Right atrium auricular region (tissue), 2 donors: ENCODE results near the gene LMAN2L. TPM values are rescaled to one million over a fixed set of nuclear protein-coding genes. Genes with fewer than 3 reads are reported as not detected.

Source experiments
- DNase-seq: peaks from one replicate; pipeline ENCODE4 v3.0.0-alpha.2; 2019; ENCODE audit warnings: low spot score
- H3K27ac ChIP-seq, 2 donors: fragments of 200-600 bp; sonication (generic); 1 replicate in 1 of 2; 2 replicates in 1 of 2; pipeline ENCODE4 v1.5.1; 2016 to 2019
- H3K27me3 ChIP-seq, 2 donors: fragments of 200-600 bp; sonication (generic); one replicate each; pipeline versions ENCODE4 v1.5.1 to v1.6.0; 2017 to 2019
- H3K36me3 ChIP-seq: fragments of 200-600 bp; sonication (generic); one replicate; pipeline ENCODE4 v1.5.1; 2016
- H3K4me1 ChIP-seq, 2 donors: fragments of 200-600 bp; sonication (generic); one replicate each; pipeline versions ENCODE4 v1.5.1 to v1.6.0; 2017 to 2019
- H3K4me3 ChIP-seq, 2 donors: fragments of 200-600 bp; sonication (generic); 1 replicate in 1 of 2; 2 replicates in 1 of 2; pipeline ENCODE4 v1.5.1; 2017 to 2019; ENCODE audit warnings: mild to moderate bottlenecking in 1 of 2, moderate library complexity in 1 of 2
- H3K9me3 ChIP-seq, 2 donors: fragments of 200-600 bp; sonication (generic); one replicate each; pipeline ENCODE4 v1.5.1; 2019
- CTCF ChIP-seq, 2 donors: fragments of 200-600 bp; sonication (generic); IDR thresholded peaks; one replicate each; pipeline ENCODE4 v1.5.1; 2019; ENCODE audit warnings: antibody characterized with exemption in 2 of 2
- total RNA-seq, 2 donors: library from RNA; depleted of rRNA; stranded (reverse); fragments of >200 nt; gene quantifications; one replicate each; pipeline ENCODE4 v1.1.0, GENCODE V29; 2016

The LMAN2L gene
- total RNA-seq, 2 donors from 2014 or later = 13.6 to 15.6 TPM

- Histone ChIP-seq H3K27ac (peak overlapping the region; percentile 37 to 52), H3K36me3 (no peaks in the 10 kb centered on the region), H3K4me1 (peaks cover 0 to 43% of the 10 kb centered on the region in 2 donors), H3K4me3 (peak overlapping the region; percentile 28 to 37), H3K9me3 (no peaks in the 10 kb centered on the region), H3K27me3 (no peaks in the 10 kb centered on the region)
- no peak for DNase-seq
- no peak for TF ChIP-seq CTCF (IDR thresholded peaks at IDR 0.05)
These were observed 22.9 kb upstream of the LMAN2L start for GRCh38 chr2:96762529-96763311.

GRCh38 chr2:96760986-96761832, 21.3 kb upstream of the LMAN2L start:
- Histone ChIP-seq H3K36me3 (no peaks in the 10 kb centered on the region), H3K27me3 (no peaks in the 10 kb centered on the region), H3K4me1 (peaks cover 0 to 43% of the 10 kb centered on the region in 2 donors), H3K9me3 (no peaks in the 10 kb centered on the region), H3K4me3 (peak overlapping the region; percentile 67 to 73), H3K27ac (peak overlapping the region; percentile 77 to 81)
- no peak for DNase-seq
- TF ChIP-seq CTCF (IDR thresholded peaks at IDR 0.05) = peak; percentile 24 to 60

GRCh38 chr2:96760036-96760985, 20.4 kb upstream of the LMAN2L start, which contains the start of gene CNNM4:
Gene CNNM4, plus strand, starts transcription at chr2:96760902. Its CDS starts 98 bp downstream, at chr2:96761000.
- H3K27me3 ChIP-seq = no peaks in the 10 kb centered on the region

GRCh38 chr2:96759548-96759947, 19.7 kb upstream of the LMAN2L start:
- Histone ChIP-seq H3K27ac (no peak overlapping the region), H3K27me3 (no peaks in the 10 kb centered on the region), H3K36me3 (no peaks in the 10 kb centered on the region), H3K4me3 (no peak overlapping the region), H3K9me3 (no peaks in the 10 kb centered on the region), H3K4me1 (peaks cover 0 to 41% of the 10 kb centered on the region in 2 donors)
- no peak for DNase-seq
- no peak for TF ChIP-seq CTCF (IDR thresholded peaks at IDR 0.05)

More at GRCh38 chr2:96760036-96760985, 20.4 kb upstream of the LMAN2L start, which contains the start of gene CNNM4:
- TF ChIP-seq CTCF (IDR thresholded peaks at IDR 0.05) = no peak
- Histone ChIP-seq H3K27ac (peak within 1 kb of the TSS; percentile 77 to 81), H3K36me3 (no peaks in the 10 kb centered on the region), H3K4me1 (peaks cover 0 to 43% of the 10 kb centered on the region in 2 donors), H3K4me3 (peak within 1 kb of the TSS; percentile 67 to 73), H3K9me3 (no peaks in the 10 kb centered on the region)
- peak; percentile 94 for DNase-seq

GRCh38 chr2:96758987-96759386, 19.1 kb upstream of the LMAN2L start:
- TF ChIP-seq CTCF (IDR thresholded peaks at IDR 0.05) = no peak
- DNase-seq = no peak
- Histone ChIP-seq H3K4me3 (no peak overlapping the region), H3K27me3 (no peaks in the 10 kb centered on the region), H3K36me3 (no peaks in the 10 kb centered on the region), H3K4me1 (peaks cover 0 to 35% of the 10 kb centered on the region in 2 donors), H3K27ac (no peak overlapping the region), H3K9me3 (no peaks in the 10 kb centered on the region)
